Stimulated activated CD4-positive, alpha-beta T cell treated with anti-CD3 and anti-CD28 coated beads, Interleukin-15, amount 100 ng/mL, for 48 hours (primary cell): Measurements from ENCODE around the gene TEAD1.

ENCODE experiments used
- DNase-seq, 2 donors: peaks; one replicate each; pipeline ENCODE4 v3.0.0-alpha.2; 2020; ENCODE audit warnings: low read depth in 2 of 2

The TEAD1 gene

DNA sequence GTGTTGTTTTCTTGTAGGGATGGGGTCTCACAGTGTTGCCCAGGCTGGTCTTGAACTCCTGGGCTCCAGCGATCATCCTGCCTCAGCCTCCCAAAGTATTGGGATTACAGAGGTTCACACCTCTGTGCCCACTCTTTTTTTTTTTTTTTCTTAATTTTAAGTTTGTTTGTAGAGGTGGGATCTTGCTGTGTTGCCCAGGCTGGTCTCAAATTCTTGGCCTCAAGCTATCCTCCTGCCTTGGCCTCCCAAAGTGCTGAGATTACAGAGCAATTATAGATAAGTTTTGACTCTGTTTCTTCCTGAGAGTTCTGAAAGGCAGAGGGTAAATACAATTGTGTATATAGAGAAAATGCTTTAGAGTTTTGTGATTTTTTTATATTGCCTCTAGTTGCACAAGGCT, 160.4 kb downstream of the TEAD1 start:
- no peak for DNase-seq

DNA sequence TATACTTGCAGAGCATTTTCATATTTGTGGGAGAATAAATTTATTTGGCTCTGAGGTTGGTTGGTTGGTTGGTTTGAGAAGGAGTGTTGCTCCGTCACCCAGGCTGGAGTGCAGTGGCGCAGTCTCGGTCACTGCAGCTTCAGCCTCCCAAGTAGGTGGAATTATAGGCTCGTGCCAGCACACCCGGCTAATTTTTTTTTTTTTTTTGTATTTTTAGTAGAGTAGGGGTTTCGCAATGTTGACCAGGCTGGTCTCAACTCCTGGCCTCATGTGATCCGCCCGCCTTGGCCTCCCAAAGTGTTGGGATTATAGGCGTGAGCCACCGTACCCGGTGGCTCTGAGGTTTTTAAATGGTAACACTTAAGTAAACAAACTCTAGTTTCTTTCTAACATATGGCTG, 161.1 kb downstream of the TEAD1 start:
- DNase-seq: no peak

- no peak for DNase-seq
Measured at GRCh38 chr11:12838463-12839123, 164.4 kb downstream of the TEAD1 start.

DNA sequence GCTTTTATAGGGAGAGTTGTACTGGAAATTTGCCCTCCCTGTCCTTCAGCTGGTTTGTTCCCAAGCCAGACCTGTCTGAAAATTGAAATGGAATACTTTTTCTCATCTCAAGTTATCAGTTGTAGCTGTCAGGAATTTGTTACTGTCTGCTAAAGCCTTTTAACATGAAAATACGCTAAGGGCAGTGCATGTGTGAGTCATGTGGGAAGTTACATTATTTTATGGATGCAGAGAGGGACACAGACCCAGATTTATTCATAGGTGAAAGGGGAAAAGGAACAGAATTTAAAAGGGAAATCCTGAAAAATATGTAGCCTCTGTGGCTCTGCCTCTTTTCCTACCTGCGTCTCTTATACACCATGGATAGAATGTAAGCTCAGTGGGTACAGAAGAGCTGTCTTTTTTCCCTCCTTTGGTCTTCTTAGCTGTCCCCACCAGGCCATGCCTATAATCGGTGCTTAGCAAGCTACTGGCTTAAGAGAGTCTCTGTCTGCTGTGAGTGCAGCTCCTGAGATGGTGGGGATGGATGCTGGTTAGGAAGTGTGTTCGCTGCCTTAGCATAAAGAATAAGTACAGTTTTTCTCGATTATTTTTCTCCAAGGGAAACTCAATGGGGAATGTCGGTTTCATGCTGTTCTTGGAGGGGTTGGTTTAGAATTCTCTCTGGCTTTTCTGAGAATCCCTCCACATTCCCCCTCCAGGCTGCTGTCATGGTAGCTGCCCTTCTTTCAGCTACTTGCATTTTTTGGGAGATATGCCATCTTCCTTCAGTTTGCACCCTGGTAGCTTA, 166.8 kb downstream of the TEAD1 start:
- DNase-seq: no peak

DNA sequence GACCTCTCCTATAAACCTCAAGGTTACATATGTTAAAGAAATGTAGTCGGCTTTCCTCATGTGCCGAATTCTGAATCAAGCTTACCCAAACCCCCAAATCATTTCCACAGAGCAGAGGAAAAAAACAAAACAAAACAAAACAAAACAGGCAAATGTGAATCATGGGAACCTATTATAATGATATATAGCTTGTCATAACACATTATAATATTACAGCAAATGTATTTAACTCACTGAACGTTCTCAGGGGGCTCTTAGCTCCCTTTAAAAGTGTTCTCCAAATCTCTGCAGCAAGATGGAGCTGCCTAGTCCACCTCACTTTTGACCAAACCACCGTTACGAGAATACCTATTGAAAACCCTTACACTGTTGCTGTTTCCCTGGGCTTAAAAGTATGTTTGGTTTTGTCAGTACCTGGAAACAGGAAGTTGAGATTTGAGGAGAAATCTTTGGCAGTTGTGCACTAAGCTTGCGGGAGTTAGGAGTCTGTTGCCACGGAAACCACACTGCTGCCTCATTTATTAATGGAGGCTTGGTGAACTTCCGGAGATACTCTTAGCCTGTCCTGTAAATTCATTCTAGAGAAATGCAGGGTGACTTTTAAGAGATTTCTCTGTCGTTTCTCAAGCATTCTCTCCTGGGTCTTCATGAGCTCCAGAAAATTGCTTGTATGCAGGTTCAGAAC, 167.9 kb downstream of the TEAD1 start:
- no peak for DNase-seq

DNA sequence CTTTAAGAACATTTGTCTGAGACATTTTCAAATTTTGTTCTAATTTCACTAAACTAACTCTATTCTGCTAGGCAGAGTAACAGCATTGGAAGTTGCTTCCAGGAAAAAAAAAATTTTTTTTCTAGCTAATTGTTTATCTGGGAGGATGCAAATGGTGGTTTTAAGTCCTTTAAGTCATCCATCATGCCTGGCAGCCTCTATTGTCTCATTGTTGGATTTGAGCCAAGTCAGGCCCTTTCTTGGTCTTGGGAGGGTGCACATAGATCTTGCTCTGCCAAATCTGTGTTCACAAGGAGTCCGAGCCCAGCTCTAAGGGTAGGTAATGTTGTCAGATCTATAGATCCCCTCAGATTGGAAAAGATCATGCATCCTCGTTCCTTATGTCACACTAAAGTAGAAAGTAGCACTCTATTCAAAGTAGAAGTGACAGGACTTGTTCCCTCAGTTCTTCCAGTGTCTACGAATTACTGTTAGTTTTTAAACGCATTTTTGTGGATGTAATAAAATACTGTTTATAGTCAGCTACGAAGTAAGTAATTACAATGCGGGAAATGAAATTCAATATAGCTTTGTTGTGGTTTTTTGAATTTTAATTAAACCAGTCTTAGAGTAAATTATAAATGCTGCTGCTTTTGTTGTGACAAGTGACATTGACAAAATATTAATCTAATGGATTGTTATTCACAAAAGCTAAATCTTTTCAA, 168.9 kb downstream of the TEAD1 start:
- no peak for DNase-seq

DNA sequence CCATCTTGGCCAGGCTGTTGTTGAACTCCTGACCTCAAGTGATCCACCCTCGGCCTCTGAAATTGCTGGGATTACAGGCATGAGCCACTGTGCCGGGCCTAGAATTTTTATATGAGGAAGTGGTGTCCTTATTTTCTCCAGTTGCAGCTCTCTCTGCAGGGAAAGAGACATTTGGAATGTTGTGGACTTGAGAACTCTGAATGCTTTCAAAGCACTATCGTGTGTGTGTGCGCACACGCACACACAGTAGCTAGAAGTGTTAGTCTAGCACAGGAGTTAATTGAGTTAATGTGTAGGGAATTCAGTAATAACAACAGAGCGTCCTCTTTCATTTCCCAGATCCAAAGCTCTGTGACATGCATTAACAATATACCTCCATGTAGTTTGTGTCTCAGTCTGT, 170.9 kb downstream of the TEAD1 start:
- DNase-seq: no peak

DNA sequence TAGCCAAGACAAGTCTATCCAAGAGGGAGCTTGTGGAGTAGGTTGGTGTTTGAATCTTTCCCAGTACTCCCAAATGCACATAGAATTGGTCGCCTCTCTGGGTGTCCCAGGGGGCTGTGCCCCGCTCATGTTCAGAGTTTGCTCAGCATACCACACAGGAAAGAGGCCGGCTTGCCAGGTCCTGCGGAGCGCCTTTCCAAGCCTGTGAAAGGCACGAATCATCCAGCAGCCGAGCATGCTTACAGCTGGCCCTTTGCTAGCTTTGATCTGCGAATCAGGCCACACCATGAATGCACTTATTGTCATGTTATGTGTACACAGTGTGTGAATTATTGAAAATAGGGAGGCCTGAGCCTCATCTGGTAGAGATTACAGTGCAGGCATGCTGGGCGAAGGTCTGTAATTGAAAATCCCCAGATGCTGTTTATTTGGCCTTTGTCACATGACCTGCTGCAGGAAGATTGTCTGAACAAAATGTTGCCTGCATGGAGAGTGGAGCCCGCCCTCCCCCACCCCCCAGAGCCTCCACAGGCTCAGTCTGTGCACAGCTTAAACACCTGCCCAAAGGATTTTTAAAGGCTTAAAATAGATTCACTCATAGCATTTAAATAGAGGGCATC, 171.6 kb downstream of the TEAD1 start:
- DNase-seq: no peak

DNA sequence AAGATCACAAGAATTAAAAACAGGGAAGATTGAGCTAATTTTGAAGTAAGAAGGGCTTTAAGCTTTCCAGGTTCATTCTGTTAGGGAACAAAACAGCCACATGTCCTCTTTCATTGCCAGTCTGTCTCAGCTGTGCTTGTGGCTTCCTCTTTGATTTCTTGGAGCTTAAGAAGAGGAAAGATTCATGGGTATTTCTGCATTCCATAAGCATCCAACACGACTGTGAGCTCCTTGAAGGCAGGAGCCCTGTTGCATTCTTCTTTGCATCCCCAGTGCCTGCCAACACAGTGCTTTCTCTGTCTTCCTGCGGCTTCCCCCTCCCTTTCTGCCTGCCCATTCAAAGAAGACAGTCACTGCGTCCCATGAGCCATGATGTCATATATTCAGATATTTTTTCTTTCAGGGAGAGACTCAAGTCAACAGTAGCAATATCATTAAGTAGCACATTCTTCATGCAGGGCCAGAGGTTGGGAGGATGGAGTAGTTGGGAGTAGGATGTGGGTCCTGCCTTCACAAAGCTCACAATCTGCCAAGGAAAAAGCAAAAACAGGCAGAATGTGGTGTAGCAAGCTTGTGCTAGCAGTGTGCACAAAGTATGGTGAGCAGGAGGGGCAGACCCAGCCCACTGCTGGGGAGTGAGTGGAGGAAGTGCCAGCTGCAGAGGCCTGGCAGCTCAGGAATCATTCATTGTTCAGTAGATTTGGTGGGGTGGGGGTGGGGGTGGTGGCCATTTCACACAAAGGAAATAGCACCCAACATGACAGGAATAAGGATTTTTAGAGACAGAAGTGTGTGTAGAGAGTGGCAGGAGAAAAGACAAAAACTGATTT, 172.8 kb downstream of the TEAD1 start:
- no peak for DNase-seq

GRCh38 chr11:12848413-12848812, 174.2 kb downstream of the TEAD1 start:
- no peak for DNase-seq

DNA sequence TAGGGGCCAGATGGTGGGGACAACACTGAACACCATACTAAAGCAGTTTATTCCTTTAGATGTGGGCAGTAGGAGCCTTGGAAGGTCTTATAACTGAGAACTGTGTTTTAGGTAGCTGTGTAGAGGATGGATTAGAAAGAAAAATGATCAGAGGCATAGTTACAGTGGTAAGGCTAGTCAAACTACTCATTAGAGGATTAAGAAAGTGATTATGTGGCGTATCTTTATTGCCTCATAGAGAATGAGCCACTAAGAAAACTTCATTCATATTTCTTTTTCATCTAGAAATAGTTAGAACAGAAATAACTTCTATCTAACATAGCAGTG, 179.1 kb downstream of the TEAD1 start:
- DNase-seq: no peak

DNA sequence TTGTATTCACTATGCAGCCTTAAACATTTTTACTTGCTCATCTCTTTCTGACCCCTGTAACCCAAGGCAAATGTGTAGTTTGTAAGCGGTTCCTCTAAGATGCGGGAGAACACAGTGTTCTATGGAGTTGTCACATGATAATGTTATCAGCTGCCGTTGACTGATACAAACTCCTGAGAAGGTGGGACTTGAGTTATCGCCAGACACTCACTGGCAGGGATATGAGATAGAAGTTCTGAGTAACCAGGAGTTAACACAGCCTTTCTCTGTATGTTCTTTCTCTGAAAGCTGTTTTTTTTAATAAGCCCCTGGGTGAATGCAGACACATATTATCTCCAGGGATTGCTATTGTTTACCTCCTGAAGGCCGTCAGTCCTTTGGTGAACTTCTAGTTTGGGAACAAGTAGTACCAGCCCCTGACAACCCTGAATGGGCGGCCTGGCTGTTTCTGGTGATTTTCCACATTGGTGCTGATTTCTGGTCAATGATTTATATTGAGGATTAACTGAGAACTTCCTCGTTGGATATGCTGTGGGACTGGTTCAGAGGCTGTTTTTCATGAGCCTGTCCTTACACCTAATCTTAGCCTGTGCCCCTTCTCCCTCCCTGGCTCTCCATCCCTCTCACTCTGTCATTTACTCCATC, 179.6 kb downstream of the TEAD1 start:
- DNase-seq: no peak

GRCh38 chr11:12854297-12854661, 180.1 kb downstream of the TEAD1 start:
- DNase-seq: no peak

GRCh38 chr11:12854829-12855228, 180.6 kb downstream of the TEAD1 start:
- no peak for DNase-seq

DNA sequence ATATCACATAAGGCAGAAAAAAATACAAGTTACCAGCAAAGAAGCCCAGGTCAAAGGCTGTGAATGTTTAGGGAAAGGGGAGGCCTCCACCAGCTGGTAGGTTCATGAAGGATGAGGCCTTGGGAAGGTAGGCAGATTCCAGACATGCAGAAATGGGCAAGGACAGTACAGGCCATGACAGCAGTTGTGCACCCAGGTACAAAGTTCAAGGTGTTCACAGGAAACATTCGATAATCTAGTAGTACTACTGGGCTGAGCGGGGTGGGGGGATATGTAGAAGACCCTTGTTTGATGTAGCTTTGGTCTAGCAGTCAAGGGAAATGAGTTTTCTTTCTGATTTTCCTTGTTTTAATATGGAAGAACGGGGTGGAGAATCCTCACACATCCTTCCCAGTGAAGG, 182.1 kb downstream of the TEAD1 start:
- DNase-seq: no peak

GRCh38 chr11:12857572-12857971, 183.4 kb downstream of the TEAD1 start:
- no peak for DNase-seq

GRCh38 chr11:12859872-12860657, 185.8 kb downstream of the TEAD1 start:
- no peak for DNase-seq

DNA sequence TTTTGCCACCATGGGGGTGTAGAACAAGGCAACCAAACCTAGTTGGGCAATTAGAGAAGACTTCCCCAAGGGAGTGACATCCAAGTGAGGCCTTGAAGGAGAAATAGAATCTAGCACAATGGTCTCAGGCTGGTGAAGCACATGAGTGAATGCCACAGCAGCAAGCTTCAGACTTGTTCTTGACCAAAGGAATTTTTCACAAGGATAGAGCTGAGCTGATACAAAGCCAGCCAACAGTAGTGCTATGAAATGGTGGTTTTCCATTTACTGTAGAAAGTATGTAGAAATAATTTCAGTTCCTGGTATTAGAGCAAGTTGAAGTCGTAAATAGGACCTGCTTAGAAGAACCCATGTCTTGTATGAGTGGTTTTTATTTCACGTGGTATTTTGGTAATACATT, 186.6 kb downstream of the TEAD1 start:
- no peak for DNase-seq

DNA sequence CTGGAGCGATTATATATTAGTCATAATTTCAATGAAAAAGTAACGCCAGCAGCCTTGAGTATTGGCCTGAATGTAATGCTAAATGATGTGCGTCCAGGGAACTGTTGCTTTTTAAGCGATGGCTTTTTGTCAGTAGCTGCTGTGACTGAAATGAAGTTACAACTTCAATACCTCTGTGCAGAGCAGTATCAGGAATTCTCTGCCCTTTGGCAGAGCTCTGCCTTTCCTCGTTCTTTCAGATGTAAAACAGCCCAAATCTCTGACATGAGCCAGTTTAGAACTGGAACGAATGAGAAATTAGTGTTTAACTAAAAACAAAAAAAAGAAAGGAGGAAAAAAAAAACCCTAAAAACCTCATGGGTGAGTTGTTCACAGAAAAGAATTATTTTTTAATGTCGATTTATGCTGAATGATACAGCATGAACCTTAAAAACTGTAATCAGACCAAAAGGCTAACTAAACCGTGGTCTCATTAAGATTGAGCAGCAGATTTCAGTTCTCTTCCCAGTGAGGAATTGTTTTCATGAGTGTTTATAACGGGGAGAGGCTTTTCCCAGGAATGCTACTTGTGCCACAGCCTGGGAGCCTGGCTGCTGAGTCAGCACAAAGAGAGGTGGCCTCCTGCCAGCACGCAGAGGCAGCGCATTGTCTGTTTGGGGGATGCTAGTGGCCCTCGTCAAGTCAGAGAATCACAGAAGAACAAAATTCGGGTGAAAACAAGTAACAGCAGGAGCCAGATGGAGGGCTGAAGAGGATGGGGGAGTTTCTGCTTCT, 188.7 kb downstream of the TEAD1 start:
- no peak for DNase-seq
